HCT116 (cell line): Measurements from ENCODE around the gene IMMP2L. TPM values are rescaled to one million over a fixed set of nuclear protein-coding genes. Genes with fewer than 3 reads are reported as not detected.

Experiments used
- ATAC-seq: fragments of 200-7000 bp; cut with Tn5 transposase; 2 replicates; pipeline ENCODE4 v1.9.1; 2020; ENCODE audit warnings: mild to moderate bottlenecking, moderate library complexity
- BruUV-seq: library from RNA; stranded (reverse); fragments of 400-500 nt; replicated peaks from 2 replicates; lab custom pipeline; 2021; lab: Mats Ljungman, UMichigan
- CTCF ChIA-PET: fragments of 300-600 bp; sonication (Branson Sonifier 250); formaldehyde crosslinking; loops from one replicate; lab custom pipeline; 2021; ENCODE audit warnings: antibody characterized with exemption; lab: Charles Lee
- POLR2A ChIA-PET: fragments of 300-600, 350-600 bp; sonication (Branson Sonifier 250); formaldehyde crosslinking; loops from one replicate; lab custom pipeline; 2021; ENCODE audit warnings: antibody characterized with exemption; lab: Charles Lee
- RAD21 ChIA-PET, 2 experiments: fragments of 300-600 bp; sonication (Branson Sonifier 250); formaldehyde crosslinking; loops; one replicate each; lab custom pipeline; 2023; ENCODE audit warnings: low total read pairs in 2 of 2; ENCODE audit not compliant: uncharacterized antibody in 2 of 2, unreplicated experiment in 2 of 2, low non-redundant PET in 1 of 2; lab: Charles Lee
- DNase-seq: peaks from one replicate; pipeline ENCODE4 v3.0.0-alpha.2; 2010; ENCODE audit warnings: low read depth, low spot score
- H2AFZ ChIP-seq: fragments of 200-600 bp; shearing (Covaris generic), sonication (generic); 2 replicates; pipeline ENCODE4 v1.6.1; 2017; ENCODE audit warnings: low read depth, mixed run types, mixed read lengths, antibody characterized with exemption, low read length; ENCODE audit not compliant: poor library complexity, severe bottlenecking
- H3K27ac ChIP-seq: 2 replicates; pipeline ENCODE4 v1.5.1; 2012; ENCODE audit warnings: low read depth, low read length
- H3K27me3 ChIP-seq: fragments of 200-600 bp; sonication (generic); 2 replicates; pipeline ENCODE4 v1.6.1; 2016; ENCODE audit warnings: mixed run types, low read length, mixed read lengths; ENCODE audit not compliant: insufficient read depth
- H3K36me3 ChIP-seq, 2 experiments: fragments of 200-500 bp in 1 of 2; fragments of 200-600 bp in 1 of 2; sonication (Bioruptor generic) in 1 of 2; sonication (generic) in 1 of 2; 2 replicates each; pipeline versions ENCODE4 v1.5.1 to v1.6.1; 2014 to 2016; ENCODE audit warnings: low read length in 2 of 2, inconsistent platforms in 1 of 2, mixed read lengths in 1 of 2, mixed run types in 1 of 2; ENCODE audit not compliant: insufficient read depth in 2 of 2, control insufficient read depth in 1 of 2
- H3K4me1 ChIP-seq, 2 experiments: fragments of 200-600 bp in 1 of 2; sonication (generic) in 1 of 2; 2 replicates each; pipeline versions ENCODE4 v1.5.1 to v1.6.1; 2012 to 2017; ENCODE audit warnings: low read length in 2 of 2, inconsistent platforms in 1 of 2, mild to moderate bottlenecking in 1 of 2, mixed read lengths in 1 of 2, mixed run types in 1 of 2, moderate library complexity in 1 of 2; ENCODE audit not compliant: insufficient read depth in 2 of 2, control insufficient read depth in 1 of 2
- H3K4me2 ChIP-seq: fragments of 200-600 bp; sonication (generic); 2 replicates; pipeline ENCODE4 v1.6.1; 2017; ENCODE audit warnings: mixed run types, low read length, mixed read lengths
- H3K4me3 ChIP-seq, 2 experiments: fragments of 200-600 bp in 1 of 2; sonication (generic) in 1 of 2; replicated peaks in 1 of 2; 2 replicates each; pipeline ENCODE4 v1.5.1; 2011 to 2016; ENCODE audit warnings: low read length in 2 of 2, control low read depth in 1 of 2, low read depth in 1 of 2, mild to moderate bottlenecking in 1 of 2, mixed read lengths in 1 of 2, mixed run types in 1 of 2
- H3K79me2 ChIP-seq: fragments of 200-600 bp; sonication (generic); 2 replicates; pipeline ENCODE4 v1.6.1; 2017; ENCODE audit warnings: mild to moderate bottlenecking, mixed run types, low read length, moderate library complexity, mixed read lengths; ENCODE audit not compliant: insufficient read depth
- H3K9ac ChIP-seq: fragments of 200-600 bp; sonication (generic); 2 replicates; pipeline ENCODE4 v1.6.1; 2016; ENCODE audit warnings: low read length, mixed read lengths
- H3K9me2 ChIP-seq: fragments of 200-600 bp; sonication (generic), shearing (Covaris generic); 2 replicates; pipeline ENCODE4 v1.6.1; 2017; ENCODE audit warnings: mixed run types, mild to moderate bottlenecking, moderate library complexity; ENCODE audit not compliant: insufficient read depth
- H3K9me3 ChIP-seq, 2 experiments: fragments of 200-500 bp in 1 of 2; fragments of 200-600 bp in 1 of 2; sonication (Bioruptor generic) in 1 of 2; sonication (generic) in 1 of 2; 2 replicates each; pipeline ENCODE4 v1.6.1; 2014 to 2017; ENCODE audit warnings: low read length in 2 of 2, mixed read lengths in 2 of 2, inconsistent platforms in 1 of 2, low read depth in 1 of 2, mild to moderate bottlenecking in 1 of 2, mixed run types in 1 of 2, moderate library complexity in 1 of 2; ENCODE audit not compliant: control insufficient read depth in 1 of 2, insufficient read depth in 1 of 2
- H4K20me1 ChIP-seq: fragments of 200-600 bp; sonication (generic), shearing (Covaris generic); 2 replicates; pipeline ENCODE4 v1.6.1; 2017; ENCODE audit warnings: mixed run types, mild to moderate bottlenecking, moderate library complexity; ENCODE audit not compliant: insufficient read depth
- CEBPB ChIP-seq: IDR thresholded peaks from 2 replicates; pipeline ENCODE4 v1.6.1; 2012; ENCODE audit warnings: low read depth
- CTCF ChIP-seq, 3 experiments: fragments of 200-600 bp in 1 of 3; sonication (generic) in 1 of 3; IDR thresholded peaks in 2 of 3; conservative IDR thresholded peaks in 1 of 3; 2 replicates each; pipeline ENCODE4 v1.5.1; 2012 to 2017; ENCODE audit warnings: low read depth in 2 of 3, low read length in 2 of 3, antibody characterized with exemption in 1 of 3, borderline replicate concordance in 1 of 3, control low read depth in 1 of 3, mild to moderate bottlenecking in 1 of 3, mixed read lengths in 1 of 3, mixed run types in 1 of 3, moderate library complexity in 1 of 3; ENCODE audit not compliant: insufficient read depth in 1 of 3
- ELF1 ChIP-seq: IDR thresholded peaks from 2 replicates; pipeline ENCODE4 v1.6.1; 2012; ENCODE audit warnings: low read depth, borderline replicate concordance
- EZH2 ChIP-seq: fragments of 200-600 bp; sonication (generic); IDR thresholded peaks from 2 replicates; pipeline ENCODE4 v1.6.1; 2017; ENCODE audit warnings: antibody characterized with exemption, mixed run types
- EZH2phosphoT487 ChIP-seq: fragments of 200-600 bp; IDR thresholded peaks from 2 replicates; pipeline ENCODE4 v1.6.1; 2018; ENCODE audit warnings: antibody characterized with exemption, borderline replicate concordance
- FOSL1 ChIP-seq: IDR thresholded peaks from 2 replicates; pipeline ENCODE4 v1.6.1; 2012; ENCODE audit warnings: low read depth
- MAX ChIP-seq: IDR thresholded peaks from 2 replicates; pipeline ENCODE4 v1.6.1; 2012
- REST ChIP-seq: IDR thresholded peaks from 2 replicates; pipeline ENCODE4 v1.6.1; 2012; ENCODE audit warnings: low read depth
- intact Hi-C: fragments of 100-400 bp; cut with micrococcal nuclease; formaldehyde crosslinking; loops from 2 replicates; pipeline ENCODE4 v1.10.0; 2022
- total RNA-seq: library from RNA; stranded (reverse); gene quantifications from one replicate; pipeline ENCODE4 v1.2.1, GENCODE V29; 2021; ENCODE audit not compliant: unreplicated experiment

IMMP2L gene
- total RNA-seq, 1 experiment from 2014 or later, result 21.1 TPM

GRCh38 chr7:111595780-111596179 lies 33.5 kb upstream of the IMMP2L start:
- RAD21 ChIA-PET, result no interaction called here
- H3K79me2 ChIP-seq, result no peaks in the 10 kb centered on the region
- BruUV-seq, result no TSS peak
- POLR2A ChIA-PET, result no interaction called here
- H2AFZ ChIP-seq, result no peak overlapping the region
- no peak overlapping the region for H3K9ac ChIP-seq
- CTCF ChIA-PET, result no interaction called here
- no peak overlapping the region for H3K4me3 ChIP-seq
- no peaks in the 10 kb centered on the region for H3K9me2 ChIP-seq
- H3K27me3 ChIP-seq, result no peaks in the 10 kb centered on the region
- H3K9me3 ChIP-seq, result no peaks in the 10 kb centered on the region
- H3K4me2 ChIP-seq, result no peak overlapping the region
- no peak for ATAC-seq
- H4K20me1 ChIP-seq, result no peaks in the 10 kb centered on the region
- no peak overlapping the region for H3K27ac ChIP-seq
- DNase-seq, result no peak
- no peak for TF ChIP-seq FOSL1
- no peak for TF ChIP-seq EZH2phosphoT487
- no peak for TF ChIP-seq EZH2
- no peak for TF ChIP-seq MAX
- TF ChIP-seq CEBPB, result no peak
- TF ChIP-seq REST, result no peak
- no peak for TF ChIP-seq ELF1
- no peak for TF ChIP-seq CTCF (IDR thresholded peaks at IDR 0.05 in 2 of 3, conservative IDR thresholded peaks at IDR 0.05 in 1 of 3; ENCODE audit: borderline replicate concordance in 1 of 3, insufficient read depth in 1 of 3, low read depth in 2 of 3, low read length in 2 of 3)
- TF ChIP-seq, all 23 proteins: peak for 0
- no peaks in the 10 kb centered on the region for H3K36me3 ChIP-seq
- H3K4me1 ChIP-seq, result no peaks in the 10 kb centered on the region
- intact Hi-C loops, result no loop called here
